Neural crest cell (in vitro differentiated cells): ENCODE results near the gene ARFRP1. TPM values are rescaled to one million over a fixed set of nuclear protein-coding genes. Genes with fewer than 3 reads are reported as not detected.

ENCODE experiments used
- DNase-seq: peaks from one replicate; pipeline ENCODE4 v3.0.0; 2021; ENCODE audit warnings: low read depth, mixed read lengths, low spot score
- H3K27ac Mint-ChIP-seq: one replicate; pipeline ENCODE4 v1.8.0; 2021; ENCODE audit warnings: mild to moderate bottlenecking, mixed read lengths; ENCODE audit not compliant: unreplicated experiment
- H3K27me3 Mint-ChIP-seq: 2 replicates; pipeline ENCODE4 v1.8.0; 2021; ENCODE audit warnings: low read depth, mild to moderate bottlenecking, mixed read lengths
- H3K36me3 Mint-ChIP-seq: 2 replicates; pipeline ENCODE4 v1.8.0; 2021; ENCODE audit warnings: low read depth, mild to moderate bottlenecking, mixed read lengths
- H3K4me1 Mint-ChIP-seq: 2 replicates; pipeline ENCODE4 v1.8.0; 2021; ENCODE audit warnings: mixed read lengths
- H3K4me3 Mint-ChIP-seq: one replicate; pipeline ENCODE4 v1.8.0; 2021; ENCODE audit warnings: mild to moderate bottlenecking, mixed read lengths
- H3K9me3 Mint-ChIP-seq: 2 replicates; pipeline ENCODE4 v1.8.0; 2021; ENCODE audit warnings: mixed read lengths
- CTCF ChIP-seq: fragments of 200-600 bp; sonication (generic); conservative IDR thresholded peaks from 2 replicates; pipeline ENCODE4 v1.5.0; 2021; ENCODE audit warnings: antibody characterized with exemption, mild to moderate bottlenecking
- total RNA-seq: library from RNA; stranded (reverse); gene quantifications from 2 replicates; pipeline ENCODE4 v1.2.1, GENCODE V29; 2021

Gene ARFRP1
- total RNA-seq, 1 donor from 2014 or later, result 42.1 TPM

DNA sequence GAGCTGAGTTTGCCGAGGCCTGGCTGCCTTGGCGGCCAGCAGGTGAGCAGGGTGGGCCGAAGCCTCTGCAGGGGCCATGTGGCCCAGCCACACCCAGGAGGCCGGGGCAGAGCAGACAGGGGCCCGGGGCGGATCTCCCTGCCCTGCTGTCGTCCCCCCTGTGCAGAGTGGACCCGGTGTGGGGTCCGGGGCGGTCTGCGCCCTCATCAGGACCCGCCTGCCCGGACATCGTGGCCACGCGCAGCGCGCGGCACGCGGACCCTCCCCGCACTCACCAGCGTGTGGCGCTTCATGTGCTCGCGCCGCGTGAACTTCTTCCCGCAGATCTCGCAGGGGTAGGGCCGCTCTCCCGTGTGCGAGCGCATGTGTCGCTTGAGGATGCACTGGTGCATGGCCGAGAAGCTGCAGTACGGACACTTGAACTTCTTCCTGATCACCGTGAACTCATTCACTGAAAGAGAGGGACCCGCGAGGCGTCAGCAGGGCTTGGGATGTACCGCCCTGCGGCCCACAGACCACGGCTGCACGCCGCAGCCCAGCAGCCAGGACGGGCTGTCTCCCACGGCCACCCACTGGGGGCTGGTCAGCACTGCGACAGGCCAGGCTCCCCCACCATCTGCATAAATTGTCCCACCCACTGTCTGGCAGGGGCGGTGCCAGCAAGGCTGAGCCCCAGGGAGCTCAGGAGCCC is 44.8 kb upstream of the ARFRP1 start:
- Mint-ChIP-seq H3K27me3 (no peaks in the 10 kb centered on the region), H3K4me1 (peaks cover 16% of the 10 kb centered on the region), H3K27ac (no peak overlapping the region), H3K36me3 (peaks cover 3% of the 10 kb centered on the region), H3K9me3 (no peaks in the 10 kb centered on the region), H3K4me3 (no peak overlapping the region)
- DNase-seq, result no peak
- TF ChIP-seq CTCF, result no peak

DNA sequence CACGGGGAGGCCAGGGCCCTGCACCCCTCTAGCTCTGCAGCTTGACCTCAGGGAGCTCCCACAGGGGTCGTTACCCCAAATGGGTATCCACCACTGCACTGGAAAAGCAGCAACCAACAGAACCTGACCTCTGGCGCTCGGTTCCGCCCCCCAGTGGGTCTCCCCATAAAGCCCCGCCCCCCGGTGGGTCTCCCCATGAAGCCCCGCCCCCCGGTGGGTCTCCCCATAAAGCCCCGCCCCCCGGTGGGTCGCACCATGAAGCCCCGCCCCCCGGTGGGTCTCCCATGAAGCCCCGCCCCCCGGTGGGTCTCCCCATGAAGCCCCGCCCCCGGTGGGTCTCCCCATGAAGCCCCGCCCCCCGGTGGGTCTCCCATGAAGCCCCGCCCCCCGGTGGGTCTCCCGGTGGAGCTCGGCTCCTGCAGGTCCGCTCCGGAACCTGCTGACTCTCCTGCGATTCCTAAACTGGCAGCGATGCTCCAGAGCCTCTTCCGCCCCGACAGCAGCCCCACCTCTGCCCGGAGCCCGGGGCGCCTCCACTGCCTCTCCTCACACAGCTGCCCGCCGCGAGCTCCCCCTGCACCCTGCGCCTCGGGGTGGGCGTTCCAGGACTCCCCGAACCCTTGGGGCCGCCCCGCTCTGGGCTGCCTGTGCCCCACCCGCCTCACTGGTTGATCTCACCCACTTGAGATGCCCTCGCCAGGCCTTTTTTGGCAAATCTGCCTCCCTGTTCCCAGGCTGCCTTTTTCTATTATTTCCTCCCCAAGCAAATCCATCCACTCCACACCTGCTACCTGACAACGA is 43.9 kb upstream of the ARFRP1 start:
- Mint-ChIP-seq H3K4me1 (peaks cover 16% of the 10 kb centered on the region), H3K27me3 (no peaks in the 10 kb centered on the region), H3K36me3 (peaks cover 3% of the 10 kb centered on the region), H3K4me3 (no peak overlapping the region), H3K9me3 (no peaks in the 10 kb centered on the region), H3K27ac (no peak overlapping the region)
- no peak for DNase-seq
- no peak for TF ChIP-seq CTCF

GRCh38 chr20:63750807-63751470 is 43.2 kb upstream of the ARFRP1 start:
- no peak for TF ChIP-seq CTCF
- H3K27me3 Mint-ChIP-seq, result peaks cover under 1% of the 10 kb centered on the region
- H3K4me1 Mint-ChIP-seq, result peaks cover 16% of the 10 kb centered on the region
- peaks cover 3% of the 10 kb centered on the region for H3K36me3 Mint-ChIP-seq
- no peak for DNase-seq
- no peak overlapping the region for H3K27ac Mint-ChIP-seq
- H3K9me3 Mint-ChIP-seq, result no peaks in the 10 kb centered on the region
- no peak overlapping the region for H3K4me3 Mint-ChIP-seq

DNA sequence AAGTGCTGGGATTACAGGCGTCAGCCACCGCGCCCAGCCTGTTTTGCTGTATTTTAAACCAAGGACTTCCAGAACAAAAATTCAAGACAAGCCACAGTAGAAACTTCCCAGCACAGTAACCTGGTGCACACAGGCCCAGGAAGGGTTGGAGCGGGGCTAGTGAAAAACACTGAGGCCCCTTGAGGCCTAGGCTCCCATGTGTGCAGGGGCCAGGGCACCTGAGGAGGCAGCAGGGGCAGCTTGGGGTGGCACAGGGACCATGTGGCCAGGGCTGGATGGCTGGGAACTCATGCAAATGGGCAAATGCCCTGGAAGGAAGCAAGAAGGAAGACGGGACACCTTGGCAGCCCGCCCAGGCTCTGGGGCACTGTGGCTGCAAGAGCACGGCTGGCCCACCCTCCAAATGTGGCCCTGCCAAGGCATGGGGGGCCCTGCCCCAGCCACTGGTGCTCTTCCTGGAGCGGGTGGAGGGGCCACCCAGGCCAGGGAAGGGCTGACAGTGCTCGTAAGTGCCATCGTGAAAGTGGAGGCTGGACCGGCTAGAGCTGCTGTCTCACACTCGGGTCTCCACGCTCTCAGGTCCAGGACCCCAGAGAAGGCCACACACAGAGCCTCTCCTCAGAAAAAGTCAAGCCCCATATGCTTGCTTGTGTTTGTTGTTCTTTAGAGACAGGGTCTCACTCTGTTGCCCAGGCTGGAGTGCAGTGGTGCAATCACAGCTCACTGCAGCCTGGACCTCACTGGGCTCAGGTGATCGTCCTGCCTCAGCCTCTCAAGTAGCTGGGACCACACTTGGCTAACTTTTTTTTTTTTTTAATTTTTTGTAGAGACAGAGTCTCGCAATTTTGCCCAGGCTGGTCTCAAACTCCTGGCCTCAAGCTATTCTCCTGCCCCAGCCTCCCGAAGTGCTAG is 42.1 kb upstream of the ARFRP1 start:
- no peak for TF ChIP-seq CTCF
- DNase-seq, result no peak
- Mint-ChIP-seq H3K9me3 (no peaks in the 10 kb centered on the region), H3K4me1 (peaks cover 8% of the 10 kb centered on the region), H3K4me3 (no peak overlapping the region), H3K27ac (no peak overlapping the region), H3K27me3 (peaks cover 4% of the 10 kb centered on the region), H3K36me3 (peaks cover 7% of the 10 kb centered on the region)

DNA sequence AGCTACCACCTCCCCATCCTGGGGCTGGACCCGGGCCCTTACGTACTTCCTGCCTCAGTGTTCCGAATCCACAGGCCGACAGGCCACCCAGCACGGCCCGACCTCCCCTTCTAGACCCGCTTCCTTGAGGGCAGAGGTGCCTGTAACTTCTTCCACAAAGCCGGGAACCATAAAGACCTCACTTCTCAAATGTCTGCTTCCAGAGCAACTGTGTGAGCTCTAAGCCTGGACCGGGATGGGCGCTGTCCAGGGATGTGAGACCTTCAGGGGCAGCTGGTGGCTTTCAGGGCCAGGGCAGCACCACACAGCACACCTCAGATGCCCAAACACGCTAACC is 41.1 kb upstream of the ARFRP1 start:
- no peak for DNase-seq
- H3K4me3 Mint-ChIP-seq, result peak overlapping the region; percentile 66
- no peaks in the 10 kb centered on the region for H3K9me3 Mint-ChIP-seq
- H3K4me1 Mint-ChIP-seq, result peaks cover 4% of the 10 kb centered on the region
- no peak overlapping the region for H3K27ac Mint-ChIP-seq
- H3K27me3 Mint-ChIP-seq, result peaks cover 4% of the 10 kb centered on the region
- TF ChIP-seq CTCF, result no peak
- peaks cover 7% of the 10 kb centered on the region for H3K36me3 Mint-ChIP-seq
